GM10248 (cell line): ENCODE data around the gene RAB35.

Experiments
- CTCF ChIA-PET: fragments of 300-600 bp; sonication (Branson Sonifier 250); formaldehyde crosslinking; extraction: SDS; loops from one replicate; lab custom pipeline; 2021; ENCODE audit warnings: antibody characterized with exemption; lab: Yijun Ruan, JAX
- POLR2A ChIA-PET: fragments of 350-650 bp; sonication (Branson Sonifier 250); formaldehyde crosslinking; extraction: SDS; loops from one replicate; lab custom pipeline; 2020; ENCODE audit warnings: antibody characterized with exemption; lab: Yijun Ruan, JAX
- DNase-seq: peaks from one replicate; pipeline ENCODE4 v3.0.0; 2012; ENCODE audit errors: extremely low spot score
- CTCF ChIP-seq: IDR thresholded peaks from 2 replicates; pipeline ENCODE4 v1.5.1; 2012; ENCODE audit warnings: mild to moderate bottlenecking, low read depth; ENCODE audit errors: extremely low read depth, missing control alignments, control extremely low read depth

The RAB35 gene

DNA sequence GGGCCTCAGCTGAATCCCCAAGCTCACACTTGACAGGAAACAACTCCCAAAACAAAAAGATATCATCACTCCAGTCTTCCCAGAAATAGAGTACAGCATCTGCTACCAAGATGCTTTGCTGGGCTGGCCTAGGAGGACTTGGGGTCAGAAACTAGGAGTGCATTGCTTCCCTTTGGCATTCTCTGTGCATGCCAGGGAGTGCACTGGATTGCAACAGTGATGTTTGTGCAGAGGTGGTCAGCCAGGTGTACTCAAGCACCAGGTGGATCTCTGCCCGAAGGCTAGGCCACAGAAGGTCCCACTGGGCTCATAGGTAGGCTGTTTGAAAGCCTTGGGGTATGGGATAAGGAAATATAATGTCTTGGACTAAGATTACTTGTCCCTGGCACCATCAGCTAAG, 51.1 kb downstream of the RAB35 start:
- CTCF ChIA-PET, result interaction anchor here (1.5 kb wide), 1 partner anchor 8 kb away, joined by 5 read pairs; no protein-coding TSS in a partner anchor
- POLR2A ChIA-PET, result no interaction called here
- no peak for TF ChIP-seq CTCF
- DNase-seq, result no peak

- no peak for DNase-seq
- POLR2A ChIA-PET, result no interaction called here
- CTCF ChIA-PET, result interaction anchor here (0.8 to 1.5 kb wide), 2 partner anchors 9 to 23 kb away, joined by 3 to 5 read pairs; no protein-coding TSS in a partner anchor
- no peak for TF ChIP-seq CTCF
These were observed 52.3 kb downstream of the RAB35 start for GRCh38 chr12:120064054-120064940.

DNA sequence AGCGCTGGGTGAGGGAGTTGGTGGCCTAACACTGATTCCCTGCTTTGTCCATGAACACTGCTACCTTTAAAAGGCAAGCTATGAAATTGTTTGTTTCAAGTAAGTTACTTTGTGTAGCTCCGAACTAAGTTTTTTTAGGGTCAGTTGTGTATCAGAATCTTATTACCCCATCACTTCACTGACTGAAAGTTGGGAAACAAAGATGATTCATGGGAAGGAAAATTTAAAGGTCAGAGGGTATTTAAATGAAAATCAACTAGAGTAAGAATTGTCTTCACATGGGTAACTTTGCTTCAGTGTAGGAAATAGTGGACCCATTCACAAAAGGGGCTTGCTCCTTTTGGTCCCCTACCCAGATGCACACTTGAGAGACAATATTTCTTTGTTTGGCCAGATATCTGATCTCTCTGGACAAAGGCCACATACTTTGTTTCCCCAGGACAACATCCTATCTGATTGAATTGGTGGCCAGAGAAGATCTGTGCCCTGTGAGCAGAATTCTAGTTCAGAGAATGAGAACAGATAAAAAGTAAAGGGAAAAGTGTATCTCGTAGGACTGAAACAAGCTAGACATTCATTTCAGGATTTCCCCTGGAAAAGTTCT, 53.5 kb downstream of the RAB35 start:
- DNase-seq, result no peak
- CTCF ChIA-PET, result no interaction called here
- POLR2A ChIA-PET, result no interaction called here
- TF ChIP-seq CTCF, result no peak

DNA sequence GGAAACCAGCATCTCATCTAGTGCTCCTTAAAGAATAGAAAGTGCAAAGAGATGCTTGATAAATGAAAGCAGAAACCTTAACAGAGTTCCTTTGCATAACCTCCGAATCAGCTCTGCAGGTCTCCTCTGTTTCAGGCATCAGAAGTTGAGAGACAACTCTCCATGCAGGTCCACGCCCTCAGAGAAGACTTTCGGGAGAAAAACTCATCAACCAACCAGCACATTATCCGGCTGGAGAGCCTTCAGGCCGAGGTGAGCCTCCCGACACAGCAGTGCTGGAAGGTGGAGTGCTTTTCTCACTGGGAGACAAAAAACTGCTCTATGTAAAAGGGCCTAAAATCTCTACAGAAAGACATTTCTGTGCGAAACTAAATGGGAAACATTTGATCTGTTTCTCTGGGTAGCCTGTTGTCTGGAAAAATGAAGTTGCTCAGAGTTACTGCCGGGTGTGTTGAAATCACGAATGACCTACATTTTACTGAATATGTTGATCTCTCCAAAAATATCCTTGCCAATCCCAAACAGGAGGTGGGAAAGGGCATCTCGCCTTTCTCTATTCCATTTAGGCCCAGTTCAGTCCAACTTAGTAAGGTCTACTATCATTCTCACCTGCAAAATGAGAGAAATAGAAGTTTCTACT, 54.9 kb downstream of the RAB35 start:
- TF ChIP-seq CTCF, result no peak
- DNase-seq, result no peak
- POLR2A ChIA-PET, result no interaction called here
- CTCF ChIA-PET, result no interaction called here

DNA sequence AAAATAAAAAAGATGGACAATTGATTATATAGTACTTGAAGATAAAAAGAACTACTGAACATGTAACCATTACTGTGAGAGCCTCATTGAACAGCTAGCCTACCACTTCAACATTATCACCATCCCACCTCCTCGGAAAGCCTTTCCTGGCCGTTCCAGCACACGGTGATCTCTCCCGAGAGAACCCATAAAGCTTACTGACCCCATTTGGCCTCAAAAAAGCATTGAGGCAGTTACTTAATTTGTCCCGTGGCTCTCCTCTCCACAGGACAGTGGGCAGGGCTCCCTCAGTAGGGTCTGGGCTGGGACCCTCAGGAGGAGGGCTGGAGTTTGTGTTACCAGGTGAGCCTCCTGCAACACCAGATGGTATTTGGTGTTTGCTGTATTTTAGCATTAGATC, 55.8 kb downstream of the RAB35 start:
- no peak for TF ChIP-seq CTCF
- ChIA-PET CTCF (no interaction called here), POLR2A (no interaction called here)
- no peak for DNase-seq

GRCh38 chr12:120060196-120060595, 56.4 kb downstream of the RAB35 start:
- TF ChIP-seq CTCF, result no peak
- CTCF ChIA-PET, result no interaction called here
- no peak for DNase-seq
- POLR2A ChIA-PET, result no interaction called here
